GM21423 (cell line): ENCODE measurements around the gene ANO1.

Experiments used
- ATAC-seq: cut with Tn5 transposase; IDR thresholded peaks from one replicate; pipeline ENCODE4 v1.9.1; 2021; ENCODE audit warnings: mild to moderate bottlenecking, moderate library complexity; ENCODE audit not compliant: unreplicated experiment

Gene ANO1

DNA sequence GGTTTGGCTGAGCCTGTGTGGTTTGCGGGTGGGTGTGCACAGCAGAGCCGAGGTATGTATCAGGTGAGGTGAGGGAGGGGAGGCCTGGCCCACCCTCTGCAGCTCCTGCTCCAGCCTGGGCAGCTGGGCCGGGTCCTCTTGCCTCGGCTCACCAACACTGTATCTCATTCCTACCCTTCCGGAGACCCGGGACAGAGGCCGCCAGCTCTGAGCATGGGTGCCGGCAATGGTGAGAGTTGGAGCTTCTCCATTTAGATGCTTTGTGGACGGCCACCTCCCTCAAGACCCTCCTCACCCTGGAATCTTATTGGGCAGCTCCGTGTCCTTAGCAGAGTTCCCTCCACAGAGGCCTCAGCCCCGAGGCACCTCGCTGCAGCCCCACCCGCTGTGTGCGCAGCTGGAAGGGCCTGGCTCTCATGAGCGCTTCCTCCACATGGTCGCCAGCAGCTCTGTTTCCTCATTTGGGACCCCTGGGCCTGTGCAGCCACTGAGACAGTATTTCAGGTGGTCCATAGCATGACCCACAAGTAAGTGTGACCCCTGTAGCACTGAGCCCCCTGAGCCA is 55.7 kb downstream of the ANO1 start:
- no peak for ATAC-seq

DNA sequence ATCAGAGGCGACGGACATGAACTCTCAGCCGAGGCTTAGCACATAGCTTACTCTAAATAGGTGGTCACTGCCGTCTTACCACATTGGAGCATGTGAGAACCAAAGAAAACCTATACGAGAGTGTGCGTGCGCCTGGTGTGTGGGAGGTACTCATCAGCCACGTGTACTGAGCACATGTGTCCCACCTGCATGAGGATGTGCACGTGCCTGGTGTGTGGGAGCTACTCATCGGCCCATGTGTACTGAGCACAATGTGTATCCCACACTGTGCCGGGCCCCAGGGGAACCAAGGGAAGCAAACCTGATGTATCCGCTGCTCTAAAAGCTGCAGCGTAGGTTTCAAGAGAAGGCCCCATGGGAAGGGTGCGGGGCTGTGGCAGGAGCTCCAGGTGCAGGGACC is 56.4 kb downstream of the ANO1 start:
- no peak for ATAC-seq

DNA sequence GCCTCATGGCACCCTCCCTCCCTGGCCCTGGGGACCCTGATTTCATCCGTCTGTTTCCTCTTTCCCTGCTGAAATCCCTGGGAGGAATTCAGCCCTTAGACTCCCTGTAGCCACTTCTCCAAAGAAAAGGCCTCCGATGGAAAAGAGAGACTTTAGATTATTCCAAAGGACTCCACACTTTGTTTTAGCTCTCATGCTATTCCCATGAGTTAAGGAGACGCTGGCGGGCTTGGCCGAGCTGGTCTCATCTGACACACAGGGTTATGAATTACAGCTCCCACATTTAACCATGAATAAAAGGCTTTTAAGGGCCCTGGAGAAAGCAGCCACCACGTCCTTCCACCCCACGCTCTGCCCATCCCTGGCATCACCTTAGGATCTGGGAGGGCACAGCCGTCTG is 57.0 kb downstream of the ANO1 start:
- ATAC-seq, result no peak

DNA sequence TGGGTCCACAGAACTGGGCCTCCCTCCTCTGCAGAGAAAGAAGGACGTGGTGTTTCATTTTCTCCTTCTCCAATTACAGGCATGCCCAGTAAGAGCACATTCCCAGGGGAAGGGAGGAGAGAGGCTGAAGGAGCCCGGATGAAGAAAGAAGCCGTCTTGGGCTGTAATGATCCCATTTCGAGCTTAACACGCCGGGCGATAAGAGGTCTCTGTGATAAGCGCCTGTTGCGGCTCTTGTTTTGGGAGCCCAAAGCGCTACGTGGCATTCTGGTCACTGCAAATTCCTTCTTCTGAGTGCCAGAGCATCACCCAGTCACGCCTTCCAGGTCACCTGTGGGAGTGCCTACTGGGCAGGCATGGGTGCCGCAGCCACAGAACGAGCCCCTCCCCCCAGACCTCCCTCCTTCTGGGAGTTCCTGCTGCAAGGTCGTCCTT is 57.5 kb downstream of the ANO1 start:
- ATAC-seq, result no peak

DNA sequence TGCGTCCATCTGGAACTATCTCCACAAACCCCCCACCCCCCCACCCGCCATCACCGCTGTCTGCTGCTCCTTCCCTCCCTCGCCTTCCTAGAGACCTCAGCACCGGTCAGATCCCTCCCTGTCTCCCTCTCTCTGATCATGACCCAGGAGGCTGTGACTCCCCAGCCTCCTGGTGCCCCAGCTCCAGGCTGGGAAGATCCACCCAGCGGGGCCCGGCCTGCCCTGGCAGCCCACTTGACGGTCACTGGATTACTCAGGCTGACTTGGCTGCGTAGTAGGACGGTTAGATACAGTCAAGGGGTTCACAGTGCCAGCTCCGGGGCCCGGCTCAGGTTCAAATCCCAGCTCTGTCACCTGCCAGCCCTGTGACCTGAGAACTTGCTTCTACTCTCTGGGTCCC is 59.3 kb downstream of the ANO1 start:
- no peak for ATAC-seq

DNA sequence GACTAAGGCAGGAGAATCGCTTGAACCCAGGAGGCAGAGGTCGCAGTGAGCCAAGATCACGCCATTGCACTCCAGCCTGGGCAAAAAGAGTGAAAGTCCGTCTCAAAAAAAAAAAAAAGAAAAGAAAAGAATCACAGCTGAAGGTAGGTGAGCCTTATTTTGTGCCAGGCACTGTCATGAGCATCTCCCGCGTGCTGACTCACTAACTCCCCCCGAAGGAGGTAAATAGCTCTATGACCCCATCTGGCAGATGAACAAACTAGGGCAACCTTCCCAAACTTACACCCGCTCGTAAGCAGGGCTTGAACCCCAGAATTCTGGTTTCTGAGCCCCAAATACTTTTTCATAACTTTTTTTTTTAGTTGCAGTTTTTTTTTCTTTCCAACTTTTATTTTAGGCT is 60.3 kb downstream of the ANO1 start:
- ATAC-seq, result no peak

DNA sequence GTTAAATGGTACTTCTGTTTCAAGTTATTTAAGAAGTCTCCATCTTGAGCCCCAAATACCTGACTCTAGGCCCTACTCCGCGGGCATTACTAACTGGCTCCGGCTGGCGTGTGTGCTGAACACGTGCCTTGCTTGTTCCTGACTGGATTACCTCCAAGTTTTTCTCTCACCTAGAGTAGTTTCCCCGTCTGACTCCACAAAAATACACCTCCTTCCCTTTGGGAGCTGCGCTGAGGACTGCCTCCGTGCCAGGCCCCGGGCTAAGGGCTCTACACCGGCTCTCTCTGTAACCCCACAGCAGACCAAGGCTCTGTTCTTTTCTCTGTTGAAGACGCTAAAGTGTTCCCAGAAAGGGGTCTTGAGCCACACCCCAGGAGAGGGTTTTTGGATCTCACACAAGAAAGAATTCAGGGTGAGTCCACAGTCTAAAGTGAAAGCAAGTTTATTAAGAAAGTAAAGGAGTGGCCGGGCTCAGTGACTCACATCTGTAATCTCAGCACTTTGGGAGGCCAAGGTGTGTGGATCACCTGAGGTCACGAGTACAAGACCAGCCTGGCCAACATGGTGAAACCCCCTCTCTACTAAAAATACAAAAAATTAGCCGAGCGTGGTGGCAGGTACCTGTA is 61.8 kb downstream of the ANO1 start:
- ATAC-seq, result no peak

DNA sequence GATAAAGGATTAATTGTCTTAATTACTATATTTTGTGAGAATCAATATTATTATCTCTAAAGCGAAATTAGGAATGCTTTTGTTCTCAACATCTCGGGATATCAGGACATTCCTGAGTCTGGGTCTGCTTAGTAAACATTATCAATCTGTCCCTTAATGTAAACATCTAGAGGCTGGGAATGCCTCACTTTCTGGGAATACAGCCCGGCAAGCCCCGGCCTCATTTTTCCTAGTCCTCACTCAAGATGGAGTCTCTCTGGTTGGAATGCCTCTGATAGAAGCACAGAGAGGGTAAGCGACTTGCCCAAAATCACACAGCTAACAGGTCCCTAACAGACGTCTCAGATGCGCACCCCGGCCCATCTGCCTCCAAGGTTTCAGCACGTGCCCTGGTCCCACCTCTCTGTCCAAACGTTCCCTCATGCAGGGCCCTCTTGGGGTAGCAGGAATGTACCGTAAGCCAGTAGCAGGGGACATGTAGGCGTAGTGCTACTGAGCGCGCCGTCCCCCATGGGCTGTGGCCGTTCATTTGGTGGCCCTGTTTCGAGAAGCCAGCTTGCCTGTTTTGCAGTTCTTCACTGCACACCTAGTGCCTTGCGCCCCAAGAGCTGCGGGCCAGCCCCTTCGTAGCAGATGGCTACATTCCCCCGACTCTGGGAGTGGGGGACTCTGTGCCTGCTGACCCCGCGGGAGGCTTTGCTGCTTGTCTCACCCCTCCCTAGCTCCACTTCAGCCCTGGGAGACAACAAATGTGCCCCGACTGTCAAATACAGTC is 62.8 kb downstream of the ANO1 start:
- ATAC-seq, result no peak

DNA sequence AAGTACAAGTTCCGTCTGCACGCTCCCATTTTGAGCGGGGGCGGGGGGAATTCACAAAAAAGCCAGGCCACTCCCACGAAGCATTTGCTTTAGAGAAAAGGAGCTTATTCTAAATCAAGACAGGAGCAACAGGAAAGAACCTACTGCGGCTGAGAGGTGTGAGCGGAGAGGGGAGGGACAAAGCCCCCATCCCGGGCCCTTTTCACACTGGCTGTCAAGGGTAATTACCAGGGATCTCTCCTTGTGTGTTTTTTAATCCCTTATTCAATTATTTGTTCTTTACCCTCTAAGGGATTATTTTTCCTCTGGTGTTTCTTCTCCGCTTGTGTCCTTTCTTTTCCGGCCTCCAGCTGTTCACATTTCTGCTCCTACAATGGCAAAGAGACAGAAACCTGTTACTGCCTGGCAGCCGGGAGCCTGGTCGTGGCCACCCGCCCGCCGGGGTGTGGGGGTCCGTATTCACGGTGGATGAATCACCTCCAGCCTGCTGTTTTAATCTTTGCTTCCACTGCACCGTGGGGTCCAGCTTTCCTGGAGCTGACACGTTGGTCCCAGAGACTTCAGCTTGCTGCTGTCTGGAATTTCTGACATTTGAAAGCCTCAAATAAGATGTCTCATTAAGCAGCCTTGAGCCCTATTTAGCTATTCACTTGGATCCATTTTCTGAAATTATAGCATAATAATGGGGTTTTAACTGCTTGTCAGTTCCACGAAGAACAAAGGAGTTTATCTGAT is 63.5 kb downstream of the ANO1 start:
- no peak for ATAC-seq

DNA sequence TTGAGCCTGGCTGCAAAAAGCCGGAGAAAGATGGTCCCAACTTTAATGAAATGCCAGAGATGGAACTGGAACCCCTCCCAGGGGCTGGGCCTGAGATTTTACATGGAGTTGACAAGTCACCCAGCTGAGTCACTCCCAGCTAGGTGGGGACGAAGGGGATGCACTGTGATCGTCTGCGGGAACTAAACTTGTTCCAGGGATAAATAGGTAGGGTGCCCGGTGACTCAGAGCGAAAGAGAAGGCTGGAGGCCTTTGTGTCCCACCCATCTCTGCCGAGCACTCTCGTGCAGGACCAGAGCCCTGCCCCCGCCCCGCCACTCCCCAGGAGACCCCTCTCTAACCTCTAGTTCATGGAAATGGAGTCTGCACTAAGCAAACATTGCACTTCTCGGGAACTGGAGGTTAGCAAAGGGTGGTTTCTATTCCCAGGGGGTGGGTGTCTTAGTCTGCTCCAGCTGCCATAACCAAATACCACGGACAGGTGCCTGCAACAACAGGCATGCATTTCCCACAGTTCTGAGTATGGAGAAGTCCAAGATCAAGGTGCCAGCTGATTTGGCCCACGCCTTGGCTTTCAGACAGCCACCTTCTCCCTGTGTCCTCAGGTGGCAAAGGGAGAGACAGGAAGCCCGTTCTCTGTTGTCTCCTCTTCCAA is 64.2 kb downstream of the ANO1 start:
- no peak for ATAC-seq

DNA sequence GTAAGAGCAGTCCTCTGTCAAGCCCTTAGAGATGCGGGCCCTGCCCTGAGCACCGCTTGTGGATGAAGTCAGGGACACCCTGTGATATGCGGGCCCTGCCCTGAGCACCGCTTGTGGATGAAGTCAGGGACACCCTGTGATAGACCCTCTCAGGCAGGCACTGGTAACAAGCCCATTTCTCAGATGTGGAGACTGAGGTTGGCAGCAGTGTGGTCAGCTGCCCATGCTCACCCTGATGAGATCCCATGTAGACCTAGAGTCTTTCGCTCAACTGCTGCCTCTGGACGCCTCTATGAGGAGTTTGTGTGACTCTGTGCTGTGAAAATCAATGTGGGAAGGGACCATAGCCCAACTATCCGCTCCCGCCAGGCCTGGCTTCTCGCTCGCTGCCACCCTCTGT is 66.1 kb downstream of the ANO1 start:
- ATAC-seq, result no peak

DNA sequence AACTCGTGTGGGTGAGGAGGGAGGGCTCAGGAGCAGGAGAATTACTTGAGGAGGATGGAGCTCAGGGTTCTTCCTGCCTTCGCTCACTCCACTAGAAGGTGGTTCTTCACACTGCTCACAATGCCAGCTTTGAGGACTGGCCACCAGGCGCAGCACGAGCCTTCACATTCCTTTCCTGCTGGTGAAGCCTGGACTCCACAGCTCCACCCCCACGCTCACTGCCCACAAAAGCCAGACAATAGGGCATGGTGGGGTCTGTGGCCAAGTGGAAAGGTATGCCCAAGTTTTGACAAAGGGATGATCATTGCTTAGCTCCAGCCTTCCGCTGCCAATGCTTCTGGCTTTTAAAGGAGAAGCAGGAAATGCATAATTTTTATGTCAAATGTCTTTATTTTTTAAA is 67.0 kb downstream of the ANO1 start:
- no peak for ATAC-seq

DNA sequence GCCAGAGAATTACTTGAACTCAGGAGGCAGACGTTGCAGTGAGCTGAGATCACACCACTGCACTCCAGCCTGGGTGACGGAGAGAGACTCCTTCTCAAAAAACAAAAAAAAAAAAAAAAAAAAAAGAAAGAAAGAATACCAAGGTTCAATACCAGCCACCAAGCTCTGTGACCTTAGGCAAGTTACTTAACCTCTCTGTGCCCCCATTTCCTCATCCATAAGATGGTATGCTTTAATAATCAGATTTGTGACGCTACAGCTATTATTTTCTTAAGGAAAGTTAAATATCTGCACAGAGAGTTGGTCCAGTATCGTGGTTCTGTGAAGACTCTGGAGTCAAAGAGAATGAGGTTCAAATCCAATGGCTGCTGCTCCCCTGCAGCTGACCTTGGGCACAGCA is 67.7 kb downstream of the ANO1 start:
- no peak for ATAC-seq

DNA sequence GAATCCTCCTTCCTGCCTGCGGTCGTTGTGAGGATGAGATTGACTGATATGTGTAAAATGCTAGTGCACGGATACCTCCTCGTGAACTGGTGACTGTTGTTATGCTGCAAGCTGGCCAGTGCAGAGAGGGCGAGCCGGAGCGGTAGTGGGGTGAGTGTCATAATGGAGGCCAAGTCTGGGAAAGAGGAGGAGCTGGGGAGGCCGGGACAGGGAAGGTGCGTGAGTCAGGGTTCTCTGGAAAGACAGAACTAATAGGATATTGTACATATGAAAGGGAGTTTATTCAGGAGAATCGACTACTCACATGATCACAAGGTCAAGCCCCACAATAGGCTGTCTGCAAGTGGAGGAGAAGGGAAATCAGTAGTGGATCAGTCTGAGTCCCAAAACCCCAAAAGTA is 68.2 kb downstream of the ANO1 start:
- no peak for ATAC-seq

DNA sequence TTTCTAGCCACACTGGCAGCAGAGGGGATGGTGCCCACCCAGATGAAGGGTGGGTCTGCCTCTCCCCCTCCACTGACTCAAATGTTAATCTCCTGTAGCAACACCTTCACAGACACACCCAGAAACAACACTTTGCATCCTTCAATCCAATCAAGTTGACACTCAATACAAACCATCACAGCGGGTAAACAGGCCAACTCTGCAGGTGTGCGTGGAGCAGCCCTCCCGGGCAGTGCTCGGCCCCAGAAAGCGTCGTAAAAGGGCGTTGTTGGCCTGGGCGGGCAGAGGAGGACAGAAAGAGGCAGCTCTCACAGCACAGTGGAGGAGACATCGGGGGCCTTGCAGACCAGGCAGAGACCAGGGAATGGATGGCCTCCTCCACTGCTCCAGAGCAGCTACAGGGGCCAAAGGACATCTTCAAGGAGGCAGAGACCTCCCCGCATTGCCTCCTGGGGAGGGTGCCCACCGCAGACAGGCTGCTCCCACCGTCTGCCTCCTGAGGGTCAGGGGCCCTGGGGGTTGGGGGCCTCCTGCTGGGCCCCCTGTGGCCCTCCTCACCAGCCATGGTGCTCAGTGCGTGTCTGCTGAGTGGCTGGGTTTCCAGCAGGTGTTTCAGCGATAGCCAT is 68.9 kb downstream of the ANO1 start:
- ATAC-seq, result no peak

DNA sequence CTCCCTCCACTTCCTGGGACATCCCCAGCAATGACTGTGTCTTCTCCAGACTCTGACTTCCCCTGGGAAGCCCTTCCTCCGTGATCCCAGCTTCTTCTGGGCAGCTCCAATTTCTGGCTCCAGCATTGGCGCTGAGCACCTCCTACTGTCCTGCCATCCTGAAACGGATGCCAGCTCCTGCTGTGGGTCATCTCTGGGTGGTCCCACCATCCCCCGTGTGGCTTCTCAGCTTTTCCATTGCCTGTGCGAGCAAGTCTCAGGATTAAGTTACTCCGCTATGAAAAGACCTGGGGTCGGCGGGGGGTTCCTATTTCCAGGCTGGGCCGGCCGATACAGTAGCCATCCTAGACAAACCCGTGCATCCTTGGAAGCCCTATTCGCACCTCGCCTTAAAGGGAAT is 69.6 kb downstream of the ANO1 start:
- ATAC-seq, result no peak

DNA sequence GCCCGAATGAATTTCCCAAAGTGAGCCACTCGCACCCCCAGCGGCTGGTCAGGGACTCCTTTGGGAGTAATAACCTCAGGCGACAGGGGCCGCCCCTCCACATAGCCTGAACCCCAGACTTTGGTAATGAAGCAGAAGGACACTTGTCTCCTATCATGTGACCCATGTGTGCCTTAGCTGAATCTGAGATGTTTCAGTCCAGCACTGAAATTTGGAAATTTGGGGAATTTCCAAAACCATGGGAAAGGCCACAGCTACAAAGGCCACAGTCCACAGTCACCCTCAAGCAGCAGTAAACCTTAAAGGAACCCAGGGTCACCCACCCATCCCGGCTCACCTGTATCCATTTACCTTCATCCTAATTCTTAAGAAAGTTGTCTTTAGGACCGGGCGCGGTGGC is 73.6 kb downstream of the ANO1 start:
- no peak for ATAC-seq

DNA sequence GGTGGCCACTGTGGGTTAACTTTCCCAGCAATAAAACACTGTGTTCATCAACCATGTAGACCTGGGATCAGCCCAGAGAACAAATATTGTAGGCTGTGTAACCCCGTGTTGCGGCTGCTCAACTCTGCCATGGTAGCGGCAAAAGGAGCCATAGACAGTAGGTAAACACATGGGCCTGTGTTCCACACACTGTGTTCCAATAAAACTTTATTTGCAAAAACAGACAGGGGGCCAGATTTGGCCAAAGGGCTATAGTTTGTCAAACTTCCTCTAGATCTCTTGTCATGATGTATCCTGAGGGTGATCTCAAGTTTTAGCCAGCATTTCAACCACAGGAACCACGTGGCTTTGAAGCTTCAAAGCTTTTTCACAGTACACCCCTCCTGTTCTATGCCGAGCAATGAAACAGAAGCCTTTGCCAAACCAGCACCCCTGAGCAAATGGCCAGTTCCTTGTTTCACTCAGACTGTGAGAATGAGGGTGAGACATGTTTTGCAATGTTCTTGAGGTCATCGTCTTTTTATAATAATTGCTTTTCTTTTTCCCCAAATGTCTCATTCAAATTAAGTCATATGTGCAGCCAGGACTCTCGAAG is 75.1 kb downstream of the ANO1 start:
- no peak for ATAC-seq

DNA sequence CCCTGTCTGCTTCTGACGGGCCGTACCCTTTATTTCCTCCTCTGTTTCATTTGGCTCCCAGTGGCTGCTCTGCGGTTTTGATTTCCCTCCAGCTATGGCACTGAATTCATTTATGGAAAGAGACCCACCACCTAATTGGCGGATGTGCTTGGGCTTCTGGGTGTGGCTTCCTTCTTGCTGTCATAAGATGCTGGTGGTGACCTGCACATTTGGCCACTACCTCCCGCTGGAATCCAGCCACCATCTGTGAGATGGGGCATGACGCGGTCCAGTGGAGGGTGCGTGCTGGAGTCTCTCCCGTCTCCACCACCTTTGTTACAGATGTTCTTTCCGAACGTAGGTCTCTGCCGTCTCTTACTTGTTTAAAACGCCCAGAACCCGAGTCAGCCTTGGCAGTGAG is 77.3 kb downstream of the ANO1 start:
- no peak for ATAC-seq

DNA sequence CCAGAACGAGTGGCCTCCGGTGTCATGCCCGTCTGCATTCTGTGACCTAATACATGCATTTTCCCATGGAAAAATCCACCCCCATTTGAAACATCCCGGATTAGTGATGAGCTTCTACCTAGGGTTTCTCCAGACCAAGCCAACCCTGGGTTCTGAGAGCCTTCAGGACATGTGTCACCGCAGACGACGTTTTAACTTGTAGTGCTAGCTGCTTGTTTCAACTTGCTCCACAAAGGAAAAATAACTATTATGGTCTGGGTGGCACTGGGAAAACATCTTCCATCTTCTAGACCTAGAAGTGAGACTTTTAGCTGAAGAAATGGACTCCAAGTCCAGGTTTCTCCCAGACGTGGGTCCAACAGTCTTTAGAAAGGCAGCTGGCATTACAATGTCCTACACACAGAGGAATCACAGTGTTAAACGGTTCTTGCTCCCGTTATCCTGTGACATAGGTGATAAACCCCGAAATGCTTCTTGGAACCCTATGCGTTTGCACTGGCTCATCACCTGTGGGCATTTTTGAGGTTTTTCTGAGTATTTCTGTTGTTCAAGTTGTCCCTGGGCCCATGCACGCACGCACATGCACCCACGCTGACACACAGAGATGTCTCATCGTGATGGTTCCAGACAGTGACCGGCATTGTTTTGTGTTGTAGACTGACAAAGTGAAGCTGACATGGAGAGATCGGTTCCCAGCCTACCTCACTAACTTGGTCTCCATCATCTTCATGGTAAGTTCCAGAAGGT is 78.3 kb downstream of the ANO1 start:
- no peak for ATAC-seq
